ENCODE measurements around the gene PRICKLE2. TPM values are rescaled to one million over a fixed set of nuclear protein-coding genes. Genes with fewer than 3 reads are reported as not detected.

The PRICKLE2 gene, protein sequence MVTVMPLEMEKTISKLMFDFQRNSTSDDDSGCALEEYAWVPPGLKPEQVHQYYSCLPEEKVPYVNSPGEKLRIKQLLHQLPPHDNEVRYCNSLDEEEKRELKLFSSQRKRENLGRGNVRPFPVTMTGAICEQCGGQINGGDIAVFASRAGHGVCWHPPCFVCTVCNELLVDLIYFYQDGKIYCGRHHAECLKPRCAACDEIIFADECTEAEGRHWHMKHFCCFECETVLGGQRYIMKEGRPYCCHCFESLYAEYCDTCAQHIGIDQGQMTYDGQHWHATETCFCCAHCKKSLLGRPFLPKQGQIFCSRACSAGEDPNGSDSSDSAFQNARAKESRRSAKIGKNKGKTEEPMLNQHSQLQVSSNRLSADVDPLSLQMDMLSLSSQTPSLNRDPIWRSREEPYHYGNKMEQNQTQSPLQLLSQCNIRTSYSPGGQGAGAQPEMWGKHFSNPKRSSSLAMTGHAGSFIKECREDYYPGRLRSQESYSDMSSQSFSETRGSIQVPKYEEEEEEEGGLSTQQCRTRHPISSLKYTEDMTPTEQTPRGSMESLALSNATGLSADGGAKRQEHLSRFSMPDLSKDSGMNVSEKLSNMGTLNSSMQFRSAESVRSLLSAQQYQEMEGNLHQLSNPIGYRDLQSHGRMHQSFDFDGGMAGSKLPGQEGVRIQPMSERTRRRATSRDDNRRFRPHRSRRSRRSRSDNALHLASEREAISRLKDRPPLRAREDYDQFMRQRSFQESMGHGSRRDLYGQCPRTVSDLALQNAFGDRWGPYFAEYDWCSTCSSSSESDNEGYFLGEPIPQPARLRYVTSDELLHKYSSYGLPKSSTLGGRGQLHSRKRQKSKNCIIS
- total RNA-seq = 0.63 TPM

DNA sequence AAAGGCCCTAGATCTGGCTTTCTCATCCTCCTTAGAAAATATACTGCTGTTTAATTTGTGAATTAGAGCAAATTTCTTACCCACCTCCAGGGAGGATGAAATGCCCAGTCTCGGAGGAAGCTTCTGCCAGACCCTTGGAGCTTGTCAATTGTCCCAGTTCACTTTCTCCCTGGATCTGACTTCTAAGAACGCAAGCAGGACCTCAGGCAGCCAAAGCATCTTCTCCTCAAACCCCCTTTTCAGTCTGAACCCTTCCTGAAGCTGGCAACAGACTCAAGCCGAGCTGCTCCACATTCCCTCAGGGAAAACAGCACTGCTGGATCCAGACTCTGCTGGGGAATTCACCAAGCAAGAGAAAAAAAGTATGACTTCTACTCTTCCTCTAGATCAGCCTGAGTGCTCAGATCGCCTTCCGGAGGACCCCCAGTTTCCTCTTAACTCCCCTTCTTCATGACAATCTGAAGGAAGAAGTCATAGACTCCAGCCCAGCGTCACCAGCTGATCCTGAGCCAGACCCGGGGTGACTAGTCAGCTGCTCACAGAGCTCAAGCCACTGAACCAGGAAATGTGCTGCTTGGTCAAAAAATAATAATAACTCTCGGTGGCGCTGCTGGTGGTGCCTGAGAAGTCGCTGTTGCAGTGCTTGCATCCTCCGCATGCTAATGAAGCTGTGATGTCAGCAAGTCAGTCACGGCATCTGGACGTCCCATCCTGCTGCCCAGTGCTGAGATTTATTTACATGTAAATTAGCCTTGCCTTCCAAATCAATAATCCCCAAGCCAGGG lies at the start of gene PRICKLE2:
PRICKLE2 (minus strand) TSS at position 641 of the 785 bp plus-strand sequence. CDS start 26,539 bp downstream, outside the sequence.
- no peaks in the 10 kb centered on the region for H3K27me3 ChIP-seq (ENCODE audit: insufficient read depth, low read length)
- H3K4me1 ChIP-seq (ENCODE audit: insufficient read depth, low read length) = no peaks in the 10 kb centered on the region
- no peaks in the 10 kb centered on the region for H3K9me3 ChIP-seq (ENCODE audit: low read depth, low read length)
- no peak within 1 kb of the TSS for H3K4me3 ChIP-seq (ENCODE audit: low read length)

- no peaks in the 10 kb centered on the region for H3K9me3 ChIP-seq (ENCODE audit: low read depth, low read length)
- H3K4me1 ChIP-seq (ENCODE audit: insufficient read depth, low read length) = no peaks in the 10 kb centered on the region
- H3K4me3 ChIP-seq (ENCODE audit: low read length) = no peak overlapping the region
- H3K27me3 ChIP-seq (ENCODE audit: insufficient read depth, low read length) = peaks cover 9% of the 10 kb centered on the region
These were observed 47.6 kb upstream of the PRICKLE2 start for GRCh38 chr3:64272842-64273241.

GRCh38 chr3:64272271-64272670 lies 47.0 kb upstream of the PRICKLE2 start:
- Histone ChIP-seq H3K4me3 (ENCODE audit: low read length) (no peak overlapping the region), H3K9me3 (ENCODE audit: low read depth, low read length) (no peaks in the 10 kb centered on the region), H3K27me3 (ENCODE audit: insufficient read depth, low read length) (peaks cover 14% of the 10 kb centered on the region), H3K4me1 (ENCODE audit: insufficient read depth, low read length) (no peaks in the 10 kb centered on the region)

DNA sequence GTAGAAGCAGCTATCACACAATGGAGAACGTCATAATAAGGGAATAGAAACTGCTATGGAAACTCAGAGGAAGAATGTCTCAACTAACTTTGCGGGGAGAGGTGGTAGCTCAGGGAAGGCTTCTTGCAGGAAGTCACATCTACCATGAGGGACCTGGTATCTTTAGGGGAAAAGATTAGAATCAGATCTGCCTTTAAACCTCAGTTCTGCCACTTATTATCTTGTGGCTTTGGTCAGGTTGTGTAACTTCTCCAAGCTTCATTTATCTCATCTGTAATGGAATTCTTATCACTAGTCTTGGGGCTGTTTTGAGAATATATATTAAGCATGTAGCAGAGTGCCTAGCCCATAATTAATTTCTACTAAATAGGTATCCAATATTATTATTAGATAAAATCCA lies 46.4 kb upstream of the PRICKLE2 start:
- no peaks in the 10 kb centered on the region for H3K9me3 ChIP-seq (ENCODE audit: low read depth, low read length)
- H3K4me1 ChIP-seq (ENCODE audit: insufficient read depth, low read length) = no peaks in the 10 kb centered on the region
- no peak overlapping the region for H3K4me3 ChIP-seq (ENCODE audit: low read length)
- peaks cover 16% of the 10 kb centered on the region for H3K27me3 ChIP-seq (ENCODE audit: insufficient read depth, low read length)

DNA sequence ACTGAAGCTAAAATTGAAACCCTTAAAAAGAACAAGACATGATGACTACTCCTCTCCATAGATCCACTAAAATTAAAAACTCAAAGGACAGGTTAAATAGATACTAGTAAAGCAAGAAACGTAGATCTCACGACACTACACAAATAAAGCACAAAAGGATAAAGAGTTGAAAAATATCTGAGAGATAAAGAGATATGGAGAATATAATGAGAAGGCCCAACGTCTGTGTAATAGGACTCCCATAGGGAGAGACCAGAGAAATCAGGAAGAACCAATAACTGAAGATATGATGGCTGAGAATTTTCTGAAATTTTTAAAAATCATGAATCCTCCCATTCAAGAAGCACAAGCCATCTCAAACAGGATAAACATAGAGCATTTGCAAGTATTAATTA lies 45.6 kb upstream of the PRICKLE2 start:
- no peaks in the 10 kb centered on the region for H3K4me1 ChIP-seq (ENCODE audit: insufficient read depth, low read length)
- H3K9me3 ChIP-seq (ENCODE audit: low read depth, low read length) = no peaks in the 10 kb centered on the region
- peaks cover 20% of the 10 kb centered on the region for H3K27me3 ChIP-seq (ENCODE audit: insufficient read depth, low read length)
- no peak overlapping the region for H3K4me3 ChIP-seq (ENCODE audit: low read length)

DNA sequence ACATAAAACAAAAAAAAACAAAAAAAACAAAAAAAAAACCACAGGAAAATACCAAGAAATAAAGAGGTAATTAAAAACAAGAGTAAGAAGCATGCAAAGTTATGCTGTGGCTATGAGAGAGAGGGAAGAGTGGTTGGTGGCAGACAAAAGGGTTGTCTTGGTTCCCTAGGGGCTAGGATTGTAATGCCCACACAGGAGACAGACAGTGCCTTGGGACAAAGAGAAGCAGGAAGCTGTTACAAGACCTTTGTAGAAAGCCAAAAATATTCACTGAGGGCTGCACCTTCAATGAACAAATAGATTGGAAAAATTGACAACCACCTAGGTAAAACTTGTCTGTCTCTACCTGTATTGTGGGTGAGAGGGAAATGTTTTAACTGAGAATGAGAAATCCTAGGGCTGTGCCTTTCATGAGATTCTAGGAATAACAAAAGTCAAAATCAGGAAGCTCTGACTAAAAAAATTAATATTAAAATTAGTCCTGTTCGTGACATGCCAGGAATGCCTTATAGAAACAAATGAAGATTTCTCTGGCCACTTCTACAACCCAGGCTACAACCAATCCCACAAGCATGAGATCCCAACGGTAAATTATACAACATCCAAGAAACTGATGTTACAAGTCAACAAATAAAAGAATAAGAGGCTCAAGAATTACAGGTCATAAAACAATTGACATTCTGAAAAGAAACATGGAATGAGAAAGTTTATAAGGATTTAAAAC lies 45.0 kb upstream of the PRICKLE2 start:
- Histone ChIP-seq H3K4me1 (ENCODE audit: insufficient read depth, low read length) (no peaks in the 10 kb centered on the region), H3K4me3 (ENCODE audit: low read length) (no peak overlapping the region), H3K27me3 (ENCODE audit: insufficient read depth, low read length) (peaks cover 20% of the 10 kb centered on the region), H3K9me3 (ENCODE audit: low read depth, low read length) (no peaks in the 10 kb centered on the region)

GRCh38 chr3:64268926-64269325 lies 43.7 kb upstream of the PRICKLE2 start:
- Histone ChIP-seq H3K4me3 (ENCODE audit: low read length) (no peak overlapping the region), H3K27me3 (ENCODE audit: insufficient read depth, low read length) (peaks cover 20% of the 10 kb centered on the region), H3K4me1 (ENCODE audit: insufficient read depth, low read length) (no peaks in the 10 kb centered on the region), H3K9me3 (ENCODE audit: low read depth, low read length) (no peaks in the 10 kb centered on the region)

DNA sequence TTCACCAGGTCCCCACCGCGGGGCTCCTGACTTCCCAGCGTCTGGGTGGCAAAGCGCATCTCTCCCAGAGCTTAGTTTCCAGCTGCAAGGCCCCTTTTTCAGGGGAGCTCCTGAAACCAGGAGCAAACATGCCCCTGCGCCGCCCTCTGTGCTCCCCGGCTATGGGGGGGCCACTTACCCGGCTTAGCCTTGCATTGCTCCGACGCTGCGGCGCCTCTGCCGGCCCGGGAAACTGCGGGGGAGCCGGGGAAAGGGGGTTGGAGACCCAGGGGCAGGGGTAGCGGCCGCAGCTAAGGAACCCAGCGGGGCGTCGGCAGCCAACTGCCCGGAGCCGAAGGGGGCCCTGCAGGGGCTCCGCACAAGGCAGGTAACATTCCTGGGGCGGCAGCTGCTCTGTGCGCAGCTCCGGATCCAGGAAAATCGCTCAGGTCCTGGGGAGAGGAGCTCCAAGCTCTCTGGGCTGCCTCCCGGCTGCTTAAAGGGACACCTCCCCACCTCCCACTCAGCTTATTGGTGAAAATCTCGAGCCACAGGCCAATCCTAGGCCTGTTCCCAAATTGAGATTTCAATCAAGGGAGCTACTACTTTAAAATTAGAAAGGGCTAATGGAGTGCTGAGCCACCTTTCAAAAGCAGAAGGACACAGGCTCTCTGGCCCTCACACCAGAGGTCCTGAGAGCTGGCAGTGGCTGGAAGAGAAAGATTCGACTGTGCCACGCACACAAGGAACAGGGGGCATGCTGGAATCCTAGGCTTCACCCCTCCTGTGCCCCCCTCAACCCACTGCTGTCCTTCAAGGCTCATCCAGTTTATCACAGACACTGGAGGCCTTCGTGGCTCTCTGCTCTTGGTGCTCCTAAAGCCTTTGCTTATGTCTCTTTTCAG lies 42.7 kb upstream of the PRICKLE2 start:
- peaks cover 20% of the 10 kb centered on the region for H3K27me3 ChIP-seq (ENCODE audit: insufficient read depth, low read length)
- no peak overlapping the region for H3K4me3 ChIP-seq (ENCODE audit: low read length)
- H3K4me1 ChIP-seq (ENCODE audit: insufficient read depth, low read length) = no peaks in the 10 kb centered on the region
- H3K9me3 ChIP-seq (ENCODE audit: low read depth, low read length) = no peaks in the 10 kb centered on the region

DNA sequence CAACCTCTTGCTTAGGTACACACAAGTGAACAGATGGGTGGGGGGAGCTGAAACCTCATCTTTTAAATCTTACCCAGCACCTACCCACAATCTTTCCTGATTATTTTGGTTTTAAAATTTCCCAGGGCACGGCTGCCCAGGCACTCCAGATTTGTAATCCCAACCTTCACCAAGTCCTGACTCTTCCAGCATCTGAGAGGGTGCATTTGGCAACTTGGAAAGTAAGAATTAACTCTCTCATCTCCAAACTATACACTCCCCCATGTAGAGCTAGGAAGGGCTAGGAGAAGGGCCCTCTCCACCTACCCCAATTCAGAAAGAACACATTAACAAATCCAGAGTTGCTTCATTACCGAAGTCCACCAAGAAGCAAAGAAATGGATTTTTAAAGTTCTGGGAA lies 41.7 kb upstream of the PRICKLE2 start:
- Histone ChIP-seq H3K4me1 (ENCODE audit: insufficient read depth, low read length) (no peaks in the 10 kb centered on the region), H3K9me3 (ENCODE audit: low read depth, low read length) (no peaks in the 10 kb centered on the region), H3K4me3 (ENCODE audit: low read length) (no peak overlapping the region), H3K27me3 (ENCODE audit: insufficient read depth, low read length) (peaks cover 20% of the 10 kb centered on the region)

DNA sequence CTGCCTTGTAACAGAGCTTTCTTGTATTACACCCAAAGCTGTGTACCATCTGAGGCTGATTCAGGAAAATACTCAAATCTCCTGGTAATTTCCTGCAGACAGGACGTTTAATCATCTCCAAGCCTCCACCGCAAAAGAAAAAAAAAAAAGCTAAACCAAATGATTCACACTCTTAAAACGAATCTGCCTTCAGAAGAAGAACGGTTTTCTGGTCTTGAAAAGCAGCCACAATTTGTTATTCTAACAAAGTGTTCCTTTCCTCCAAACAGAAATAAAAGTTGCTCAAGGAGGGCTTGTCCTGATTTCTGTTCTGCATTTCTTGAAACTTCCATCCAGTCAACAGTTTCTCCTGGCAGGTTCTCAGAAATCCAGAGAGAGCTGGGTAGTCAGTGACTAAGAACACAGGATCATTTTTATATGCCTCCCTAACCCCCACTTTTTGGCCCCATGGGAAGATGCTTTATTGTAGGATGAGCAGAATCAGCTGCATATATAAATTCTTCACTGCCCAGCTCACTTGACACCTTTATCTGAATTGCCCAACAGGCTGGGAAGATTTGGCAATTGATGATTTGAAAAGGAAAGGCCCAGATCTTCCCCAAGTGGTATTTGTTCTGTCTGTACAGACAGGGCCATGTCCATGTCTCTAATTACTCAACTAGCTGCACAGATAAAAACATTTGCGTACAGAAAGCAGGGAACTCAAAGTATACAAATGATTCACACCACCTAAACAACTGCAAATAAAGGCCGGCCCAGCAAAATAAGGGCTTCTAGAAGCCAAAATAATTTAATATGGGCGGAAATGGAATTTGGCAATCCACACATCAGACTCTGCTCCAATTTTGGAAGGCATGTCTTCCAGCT lies 41.0 kb upstream of the PRICKLE2 start:
- Histone ChIP-seq H3K27me3 (ENCODE audit: insufficient read depth, low read length) (peaks cover 20% of the 10 kb centered on the region), H3K9me3 (ENCODE audit: low read depth, low read length) (no peaks in the 10 kb centered on the region), H3K4me1 (ENCODE audit: insufficient read depth, low read length) (no peaks in the 10 kb centered on the region), H3K4me3 (ENCODE audit: low read length) (no peak overlapping the region)

GRCh38 chr3:64265646-64266045 lies 40.4 kb upstream of the PRICKLE2 start:
- Histone ChIP-seq H3K4me1 (ENCODE audit: insufficient read depth, low read length) (no peaks in the 10 kb centered on the region), H3K4me3 (ENCODE audit: low read length) (no peak overlapping the region), H3K9me3 (ENCODE audit: low read depth, low read length) (no peaks in the 10 kb centered on the region), H3K27me3 (ENCODE audit: insufficient read depth, low read length) (peaks cover 20% of the 10 kb centered on the region)

GRCh38 chr3:64264501-64265109 lies 39.3 kb upstream of the PRICKLE2 start:
- no peaks in the 10 kb centered on the region for H3K9me3 ChIP-seq (ENCODE audit: low read depth, low read length)
- no peak overlapping the region for H3K4me3 ChIP-seq (ENCODE audit: low read length)
- H3K27me3 ChIP-seq (ENCODE audit: insufficient read depth, low read length) = peaks cover 20% of the 10 kb centered on the region
- H3K4me1 ChIP-seq (ENCODE audit: insufficient read depth, low read length) = no peaks in the 10 kb centered on the region

Measured in mononuclear cell (primary cell).